ENCODE measurements around the gene TM2D1.

The TM2D1 gene

DNA sequence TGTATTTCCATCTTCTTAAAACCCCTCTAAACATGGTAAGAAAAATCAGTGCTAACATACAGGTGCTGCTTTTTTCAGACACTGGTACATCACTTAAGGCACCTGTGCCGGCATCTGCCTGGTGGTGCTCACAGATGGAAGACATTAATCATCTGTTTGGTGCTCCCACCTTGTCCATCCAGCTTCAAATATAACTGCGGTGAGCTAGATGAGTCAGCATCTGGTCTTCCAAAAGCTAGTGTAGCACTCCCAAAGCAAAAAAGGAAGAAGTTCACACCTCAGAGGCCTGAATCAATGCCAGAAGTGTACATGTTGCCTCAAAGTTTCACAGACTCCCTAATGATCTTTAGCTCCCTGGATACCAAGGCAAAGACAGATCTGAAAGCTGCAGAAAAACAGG is 44.4 kb downstream of the TM2D1 start:
- TF ChIP-seq SIN3A (IDR thresholded peaks at IDR 0.05; ENCODE audit: borderline replicate concordance, insufficient read depth, low read length) = no peak
- no peak for TF ChIP-seq REST (IDR thresholded peaks at IDR 0.05; ENCODE audit: insufficient read depth in 1 of 2, low read depth in 2 of 2, low read length in 2 of 2)
- no peak for TF ChIP-seq TAF1 (IDR thresholded peaks at IDR 0.05; ENCODE audit: borderline replicate concordance, insufficient read depth, low read length)
- no peak for TF ChIP-seq POLR2AphosphoS5 (IDR thresholded peaks at IDR 0.05; ENCODE audit: low read depth, low read length)
- no peak for TF ChIP-seq FOXP2 (optimal IDR thresholded peaks at IDR 0.05; ENCODE audit: borderline replicate concordance, extremely low read depth, extremely low read length, insufficient read depth)

DNA sequence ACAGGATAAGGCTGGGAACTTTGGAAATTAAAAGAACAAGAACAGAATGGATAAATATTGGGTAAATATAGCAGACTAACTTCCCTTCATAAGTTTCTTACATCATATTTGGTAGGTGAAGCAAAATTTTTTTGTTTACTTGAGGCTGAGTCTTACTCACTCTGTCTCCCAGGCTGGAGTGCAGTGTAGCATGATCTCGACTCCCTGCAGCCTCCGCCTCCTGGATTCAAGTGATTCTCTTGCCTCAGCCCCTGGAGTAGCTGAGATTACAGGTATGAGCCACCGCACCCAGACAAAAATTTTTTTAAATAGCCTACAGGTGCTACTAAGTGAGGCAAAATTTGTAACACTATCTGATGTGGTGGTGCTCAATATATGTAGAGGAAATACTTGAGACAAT is 50.7 kb downstream of the TM2D1 start:
- no peak for TF ChIP-seq POLR2AphosphoS5 (IDR thresholded peaks at IDR 0.05; ENCODE audit: low read depth, low read length)
- TF ChIP-seq REST (IDR thresholded peaks at IDR 0.05; ENCODE audit: insufficient read depth in 1 of 2, low read depth in 2 of 2, low read length in 2 of 2) = no peak
- TF ChIP-seq SIN3A (IDR thresholded peaks at IDR 0.05; ENCODE audit: borderline replicate concordance, insufficient read depth, low read length) = no peak
- TF ChIP-seq FOXP2 (optimal IDR thresholded peaks at IDR 0.05; ENCODE audit: borderline replicate concordance, extremely low read depth, extremely low read length, insufficient read depth) = no peak
- TF ChIP-seq TAF1 (IDR thresholded peaks at IDR 0.05; ENCODE audit: borderline replicate concordance, insufficient read depth, low read length) = no peak

DNA sequence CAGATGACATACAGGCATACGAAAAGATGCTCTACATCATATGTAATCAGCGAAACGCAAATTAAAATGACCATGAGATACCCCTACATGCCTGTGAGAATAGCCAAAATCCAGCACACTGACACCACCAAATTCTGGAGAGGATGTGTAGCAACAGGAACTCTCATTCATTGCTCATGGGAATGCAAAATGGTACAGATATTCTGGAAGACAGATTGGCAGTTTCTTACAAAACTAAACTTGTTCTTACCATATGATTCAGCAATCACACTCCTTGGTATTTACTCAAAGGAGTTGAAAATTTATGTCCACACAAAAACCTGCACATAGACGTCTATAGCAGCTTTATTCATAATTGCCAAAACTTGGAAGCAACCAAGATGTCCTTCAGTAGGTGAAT is 52.6 kb downstream of the TM2D1 start:
- no peak for TF ChIP-seq POLR2AphosphoS5 (IDR thresholded peaks at IDR 0.05; ENCODE audit: low read depth, low read length)
- no peak for TF ChIP-seq REST (IDR thresholded peaks at IDR 0.05; ENCODE audit: insufficient read depth in 1 of 2, low read depth in 2 of 2, low read length in 2 of 2)
- no peak for TF ChIP-seq SIN3A (IDR thresholded peaks at IDR 0.05; ENCODE audit: borderline replicate concordance, insufficient read depth, low read length)
- TF ChIP-seq TAF1 (IDR thresholded peaks at IDR 0.05; ENCODE audit: borderline replicate concordance, insufficient read depth, low read length) = no peak
- TF ChIP-seq FOXP2 (optimal IDR thresholded peaks at IDR 0.05; ENCODE audit: borderline replicate concordance, extremely low read depth, extremely low read length, insufficient read depth) = no peak

DNA sequence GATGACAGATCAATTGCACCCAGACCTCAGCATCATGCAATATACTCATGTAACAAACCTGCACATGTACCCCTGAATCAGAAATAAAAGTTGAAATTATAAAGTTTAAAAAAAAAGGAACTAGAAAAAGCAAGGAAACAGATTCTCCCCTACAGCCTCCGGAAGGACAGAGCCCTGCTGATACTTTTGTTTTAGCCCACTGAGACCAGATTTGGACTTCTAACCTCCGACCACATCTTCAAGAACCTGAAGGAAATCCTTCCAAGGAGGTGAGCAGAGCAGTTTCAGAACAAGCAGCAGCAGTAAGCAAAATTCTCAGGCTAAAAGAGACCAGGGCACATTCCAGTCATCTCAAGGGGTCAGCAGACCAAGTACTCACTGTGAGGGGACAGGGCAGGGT is 54.5 kb downstream of the TM2D1 start:
- TF ChIP-seq POLR2AphosphoS5 (IDR thresholded peaks at IDR 0.05; ENCODE audit: low read depth, low read length) (no peak), REST (IDR thresholded peaks at IDR 0.05; ENCODE audit: insufficient read depth in 1 of 2, low read depth in 2 of 2, low read length in 2 of 2) (no peak), TAF1 (IDR thresholded peaks at IDR 0.05; ENCODE audit: borderline replicate concordance, insufficient read depth, low read length) (no peak), FOXP2 (optimal IDR thresholded peaks at IDR 0.05; ENCODE audit: borderline replicate concordance, extremely low read depth, extremely low read length, insufficient read depth) (no peak), SIN3A (IDR thresholded peaks at IDR 0.05; ENCODE audit: borderline replicate concordance, insufficient read depth, low read length) (no peak)

- no peak for TF ChIP-seq SIN3A (IDR thresholded peaks at IDR 0.05; ENCODE audit: borderline replicate concordance, insufficient read depth, low read length)
- TF ChIP-seq POLR2AphosphoS5 (IDR thresholded peaks at IDR 0.05; ENCODE audit: low read depth, low read length) = no peak
Observed at GRCh38 chr1:61670016-61670415, 54.9 kb downstream of the TM2D1 start.
